ENCODE data around the gene CLN6.
A peak's percentile ranks its signal among the peaks of the same experiment; 100 is the strongest.
"Not testable (repeated sequence)": the region's sequence is repeated elsewhere in the genome, so short reads cannot be mapped to it uniquely, and the experiment has no call there.

CLN6 gene

GRCh38 chr15:68221530-68222431 is 7.7 kb downstream of the CLN6 start:
- not testable (repeated sequence) for ATAC-seq

- no peak for ATAC-seq
Measured at GRCh38 chr15:68220967-68221366, 8.6 kb downstream of the CLN6 start.

GRCh38 chr15:68220489-68220888 is 9.0 kb downstream of the CLN6 start:
- ATAC-seq = no peak

- no peak for ATAC-seq
Measured at GRCh38 chr15:68218847-68219798, 10.4 kb downstream of the CLN6 start.

GRCh38 chr15:68218331-68218730 is 11.2 kb downstream of the CLN6 start:
- no peak for ATAC-seq

- no peak for ATAC-seq
Measured at GRCh38 chr15:68217341-68217740, 12.2 kb downstream of the CLN6 start.

GRCh38 chr15:68214838-68215254 is 14.7 kb downstream of the CLN6 start:
- no peak for ATAC-seq

GRCh38 chr15:68213991-68214837 is 15.3 kb downstream of the CLN6 start:
- ATAC-seq = no peak

- ATAC-seq = not testable (repeated sequence)
Measured at GRCh38 chr15:68213491-68213845, 16.1 kb downstream of the CLN6 start.

- no peak for ATAC-seq
Measured at GRCh38 chr15:68211656-68212320, 17.7 kb downstream of the CLN6 start.

- ATAC-seq = no peak
Measured at GRCh38 chr15:68210821-68211655, 18.5 kb downstream of the CLN6 start.

GRCh38 chr15:68210409-68210756 is 19.1 kb downstream of the CLN6 start:
- ATAC-seq = no peak

GRCh38 chr15:68209735-68210408 is 19.7 kb downstream of the CLN6 start:
- peak; percentile 80 to 93 for ATAC-seq

GRCh38 chr15:68209272-68209671 is 20.3 kb downstream of the CLN6 start:
- ATAC-seq = no peak

- no peak for ATAC-seq
Measured at GRCh38 chr15:68208636-68209240, 20.8 kb downstream of the CLN6 start.

GRCh38 chr15:68208136-68208535 is 21.4 kb downstream of the CLN6 start:
- ATAC-seq = no peak

GRCh38 chr15:68207176-68207935 is 22.2 kb downstream of the CLN6 start:
- no peak for ATAC-seq

GRCh38 chr15:68206711-68207151 is 22.8 kb downstream of the CLN6 start:
- no peak for ATAC-seq

- ATAC-seq = no peak
Measured at GRCh38 chr15:68205954-68206539, 23.5 kb downstream of the CLN6 start.
